HG02885 (cell line): ENCODE measurements around the gene HIGD2A.
"Not testable (repeated sequence)": the region's sequence is repeated elsewhere in the genome, so short reads cannot be mapped to it uniquely, and the experiment has no call there.

Experiments used
- ATAC-seq: cut with Tn5 transposase; IDR thresholded peaks from one replicate; pipeline ENCODE4 v1.9.1; 2021; ENCODE audit warnings: mild to moderate bottlenecking; ENCODE audit not compliant: unreplicated experiment, poor library complexity

The HIGD2A gene

GRCh38 chr5:176394096-176394495, 5.5 kb downstream of the HIGD2A start:
- ATAC-seq = no peak

DNA sequence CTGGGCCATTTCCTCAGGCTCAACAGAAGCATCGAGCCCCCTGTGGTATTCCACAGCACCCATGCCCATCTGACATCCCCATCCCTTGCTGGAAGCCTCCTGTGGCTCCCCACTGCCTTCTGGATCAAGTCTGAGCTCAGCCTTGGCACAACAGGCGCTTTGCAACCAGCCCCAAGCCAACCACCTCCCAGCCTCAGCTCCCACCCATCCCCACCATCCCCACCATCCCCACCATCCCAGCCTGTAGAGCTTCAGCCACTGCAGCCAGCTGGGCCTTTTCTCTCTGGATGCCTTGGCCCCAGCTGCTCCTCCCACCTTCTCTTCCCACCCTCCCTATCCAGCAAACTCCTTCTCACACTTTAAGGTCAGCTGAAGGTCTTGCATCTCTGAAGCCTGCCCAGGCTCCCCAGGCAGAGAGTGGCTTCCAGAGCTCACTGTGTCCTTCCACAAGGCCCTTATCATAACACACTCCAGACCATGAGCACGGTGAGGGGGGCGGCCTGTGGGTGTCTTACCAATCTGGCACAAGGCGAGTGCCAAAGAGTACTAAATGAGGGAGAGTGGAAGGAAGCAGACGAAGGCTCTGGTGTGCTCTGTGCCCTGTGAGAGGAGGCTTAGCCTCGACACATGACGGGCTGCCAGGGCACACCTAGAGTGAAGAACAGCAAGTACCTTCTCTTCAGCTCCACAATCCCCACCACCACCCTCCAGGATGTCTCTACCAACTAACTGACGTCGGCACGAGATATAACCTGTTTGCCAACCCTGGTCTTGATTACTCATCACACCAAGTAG, 6.5 kb downstream of the HIGD2A start:
- no peak for ATAC-seq

DNA sequence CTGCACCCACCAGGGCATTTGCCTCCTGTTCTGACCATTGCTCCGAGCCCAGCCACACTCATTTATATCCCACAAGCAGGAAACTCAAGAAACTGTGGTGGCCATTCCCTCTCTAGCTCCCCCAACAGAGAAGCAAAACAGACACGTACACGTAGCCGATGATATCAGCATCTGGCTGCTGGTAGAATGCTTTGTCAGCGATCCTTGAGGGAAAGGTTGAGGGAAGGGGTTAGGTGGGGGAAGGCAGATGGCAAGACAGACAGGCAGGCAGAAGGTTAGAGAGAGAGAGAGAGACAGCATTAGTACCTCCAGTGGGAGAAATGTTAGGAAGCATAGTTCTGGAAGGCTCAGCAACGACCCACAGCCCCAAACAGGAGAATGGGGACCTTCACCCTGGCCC, 7.8 kb downstream of the HIGD2A start:
- ATAC-seq = no peak

DNA sequence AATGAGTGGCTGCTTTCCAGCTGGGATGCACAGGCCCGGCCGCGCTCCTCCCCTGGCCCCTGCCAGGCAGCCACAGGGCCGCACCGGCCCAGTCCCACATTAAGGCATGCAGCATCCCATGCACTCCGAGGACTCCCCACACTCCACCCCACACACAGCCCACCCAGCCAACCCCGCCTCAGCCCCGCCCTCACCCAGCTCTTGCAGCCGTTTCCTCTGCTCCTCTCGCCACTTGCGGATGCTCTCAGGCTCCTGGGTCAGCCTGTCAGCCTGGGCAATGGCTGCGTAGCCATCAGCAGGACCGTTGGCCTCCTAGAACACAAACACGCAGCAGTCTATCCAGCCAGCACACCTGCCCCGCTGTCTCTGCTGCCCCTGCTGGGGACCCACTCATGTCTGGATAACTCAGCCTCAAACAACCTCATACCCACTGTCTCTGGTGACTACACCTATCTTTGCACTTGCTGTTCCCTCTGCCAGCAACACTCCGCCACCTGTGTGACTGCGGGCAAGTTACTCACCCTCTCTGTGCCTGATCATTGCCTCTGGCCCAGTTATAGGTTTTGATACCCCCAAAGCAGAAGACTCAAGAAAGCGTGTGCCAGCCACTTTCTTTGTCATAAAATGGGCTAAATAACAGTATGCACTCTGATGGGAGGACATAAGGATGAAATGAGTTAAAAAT, 9.3 kb downstream of the HIGD2A start:
- no peak for ATAC-seq

DNA sequence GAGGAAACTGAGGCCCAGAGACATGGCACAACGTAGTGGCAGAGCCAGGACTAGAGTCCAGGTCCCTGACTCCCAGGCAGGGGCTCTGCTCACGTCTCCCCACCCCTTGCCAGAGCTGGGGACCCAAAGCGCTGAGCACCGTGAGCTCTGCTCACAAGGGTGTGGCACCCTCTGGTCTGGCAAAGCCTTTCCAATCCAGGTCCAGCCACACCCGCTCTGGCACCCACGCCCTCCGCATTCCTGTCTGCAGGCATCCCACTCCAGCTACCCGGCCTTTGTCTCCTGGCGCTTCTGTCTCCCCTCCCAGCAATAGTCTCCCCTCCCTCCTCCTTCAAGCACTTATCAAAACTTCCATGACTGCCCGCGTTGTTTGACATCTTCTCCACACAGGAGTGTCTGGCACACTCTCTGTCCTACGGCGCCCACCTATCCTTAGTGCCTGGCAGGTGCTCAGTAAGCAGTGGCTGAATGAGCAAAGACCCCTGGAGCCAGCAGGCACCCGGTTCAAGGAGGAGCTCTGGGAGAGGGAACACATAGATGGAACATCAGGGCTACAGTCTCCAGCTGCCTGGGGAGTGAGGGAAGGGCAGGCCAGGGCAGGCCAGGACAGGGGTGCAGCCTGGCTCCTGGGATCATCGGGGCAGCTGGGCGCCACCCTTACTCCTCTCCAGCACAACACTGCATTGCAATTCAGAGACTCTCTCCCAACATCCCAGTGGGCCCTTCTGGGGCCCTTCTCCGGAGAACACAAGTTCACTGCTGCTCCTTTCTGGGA, 12.0 kb downstream of the HIGD2A start:
- no peak for ATAC-seq

DNA sequence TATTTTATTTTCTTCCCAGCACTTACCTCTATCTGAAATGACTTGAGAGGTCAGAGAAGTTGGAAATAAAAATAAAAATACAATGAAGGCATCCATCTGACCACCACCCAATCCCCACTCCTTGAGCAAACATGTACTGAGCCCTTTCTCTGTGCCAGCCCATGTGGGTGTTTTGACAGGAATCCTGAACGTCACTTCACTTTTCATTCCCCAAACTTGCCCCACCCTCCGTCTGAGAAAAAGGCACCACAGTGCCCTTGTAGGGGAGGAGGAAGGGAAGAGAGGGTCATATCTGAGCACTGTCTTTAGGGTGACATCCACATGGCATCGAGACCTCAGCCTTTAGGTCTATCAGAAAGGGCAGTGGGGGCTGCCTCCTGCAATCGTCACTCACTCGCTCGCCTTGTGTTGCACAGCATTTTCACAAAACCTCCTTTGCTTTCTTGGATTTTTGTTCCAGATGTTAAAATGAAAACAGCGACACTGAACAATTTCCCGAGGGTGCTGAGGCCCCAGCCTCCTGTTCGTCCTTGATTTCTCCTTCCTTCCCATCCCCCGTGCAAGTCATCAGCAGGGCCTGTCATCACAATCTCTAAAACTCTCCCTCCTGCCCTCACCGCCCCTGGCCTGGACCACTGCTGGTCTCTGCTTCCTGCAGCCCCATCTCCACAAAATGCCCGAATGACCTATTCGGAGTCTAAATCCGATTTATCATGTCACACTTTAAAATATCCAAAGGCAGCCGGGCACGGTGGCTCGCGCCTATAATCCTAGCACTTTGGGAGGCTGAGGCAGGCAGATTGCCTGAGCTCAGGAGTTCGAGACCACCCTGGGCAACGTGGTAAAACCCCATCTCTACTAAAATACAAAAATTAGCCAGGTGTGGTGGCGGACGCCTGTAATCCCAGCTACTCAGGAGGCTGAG, 13.0 kb downstream of the HIGD2A start:
- no peak for ATAC-seq

DNA sequence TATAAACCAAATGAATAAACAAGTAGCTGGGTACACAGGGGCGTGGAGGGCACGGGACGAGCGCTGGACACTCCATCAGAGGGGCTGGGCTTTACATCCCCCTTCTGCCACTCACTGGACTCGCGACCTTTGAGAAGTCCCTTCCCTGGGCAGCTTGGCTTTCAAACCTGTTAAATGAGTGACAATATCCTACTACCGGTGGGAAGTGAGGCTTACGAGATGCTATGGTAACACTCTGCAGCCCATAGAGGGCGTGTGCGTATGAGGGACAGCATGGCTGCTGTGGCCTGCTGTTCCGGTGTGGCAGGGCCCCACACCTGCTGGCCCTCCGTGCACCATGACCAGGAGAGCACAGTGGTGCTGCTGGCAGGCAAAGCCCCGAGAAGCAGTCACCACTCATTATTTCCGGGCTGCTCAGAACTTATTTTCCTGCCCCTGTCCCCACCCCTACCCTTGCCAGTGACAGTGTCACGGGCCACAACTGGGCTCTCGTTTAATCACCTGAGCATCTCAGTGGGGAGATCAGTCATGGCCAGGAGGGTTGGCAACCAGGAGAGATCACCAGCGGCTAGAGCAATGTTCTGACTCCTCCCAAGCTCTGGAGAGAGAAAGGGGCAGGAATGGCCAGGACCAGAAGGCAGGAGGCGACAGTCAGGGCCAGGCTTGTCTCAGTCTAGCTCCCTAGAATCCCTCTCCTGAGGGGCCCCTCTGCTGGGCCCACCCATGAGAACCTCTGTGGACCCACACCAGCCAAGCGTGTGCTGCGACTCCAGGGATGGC, 17.3 kb downstream of the HIGD2A start:
- ATAC-seq = no peak

DNA sequence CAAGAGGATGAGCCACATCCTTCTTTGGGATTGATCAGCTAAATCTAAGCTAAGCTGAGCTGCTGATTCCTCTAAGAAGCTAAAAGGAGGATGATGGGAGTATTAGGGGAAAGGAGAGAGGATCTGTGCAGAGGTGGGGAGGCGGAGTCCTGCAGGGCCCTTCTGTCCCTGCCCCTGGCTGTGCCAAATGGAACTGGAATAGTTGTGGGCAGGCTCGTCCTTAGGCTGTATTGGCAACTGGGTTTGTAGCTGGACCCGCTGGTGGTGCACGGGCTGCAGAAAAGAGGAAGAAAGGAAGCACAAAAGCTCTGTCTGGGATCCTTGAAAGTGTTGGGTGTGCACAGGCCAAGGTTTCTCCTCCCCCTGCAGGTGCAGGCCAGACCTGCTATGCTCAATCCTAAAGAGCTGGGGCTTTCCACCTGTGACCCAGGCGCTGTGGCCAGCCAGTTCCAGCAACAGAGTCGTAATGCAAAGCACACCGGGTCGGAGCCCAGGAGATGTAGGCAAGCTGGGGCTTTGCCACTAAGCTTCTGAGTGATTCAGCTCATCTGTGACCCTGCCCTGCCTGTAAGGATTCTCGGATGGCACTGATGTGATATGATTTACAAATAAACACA, 18.0 kb downstream of the HIGD2A start:
- no peak for ATAC-seq

DNA sequence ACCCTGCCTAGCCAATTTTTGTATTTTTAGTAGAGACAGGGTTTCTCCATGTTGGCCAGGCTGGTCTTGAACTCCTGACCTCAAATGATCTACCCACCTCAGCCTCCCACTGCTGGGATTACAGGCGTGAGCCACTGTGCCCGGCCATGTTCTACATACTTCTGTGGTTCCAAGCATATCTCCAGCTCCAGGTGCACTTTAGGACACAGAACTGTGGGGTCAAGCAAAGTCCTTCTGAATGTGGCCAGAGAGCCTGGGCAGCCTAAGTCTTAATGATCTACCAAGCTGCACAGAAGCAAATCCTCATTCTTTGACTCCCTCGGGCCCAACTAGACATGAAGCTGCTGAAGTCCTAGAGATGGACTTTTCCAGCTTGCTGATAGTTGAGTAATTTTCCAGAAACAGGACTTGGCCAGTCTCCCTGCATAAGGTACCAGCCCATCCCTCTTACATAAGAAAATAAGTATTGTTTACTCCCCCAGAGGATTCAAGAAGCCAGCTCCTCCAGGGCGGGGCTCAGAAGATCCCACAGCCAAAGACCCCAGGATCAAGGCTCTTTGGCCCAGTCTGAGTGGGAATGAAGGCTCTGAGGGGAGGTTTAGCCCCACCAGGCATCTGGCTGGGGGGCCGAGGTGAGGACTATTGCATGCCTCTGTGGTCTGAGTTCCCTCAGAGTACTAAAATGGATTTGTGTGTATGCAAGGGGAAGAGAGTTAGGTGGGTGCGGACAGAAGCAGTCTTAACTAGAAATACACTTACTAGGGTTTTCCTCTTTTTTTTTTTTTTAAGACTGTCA, 19.1 kb downstream of the HIGD2A start:
- no peak for ATAC-seq

GRCh38 chr5:176408252-176408573, 19.7 kb downstream of the HIGD2A start:
- ATAC-seq = not testable (repeated sequence)

DNA sequence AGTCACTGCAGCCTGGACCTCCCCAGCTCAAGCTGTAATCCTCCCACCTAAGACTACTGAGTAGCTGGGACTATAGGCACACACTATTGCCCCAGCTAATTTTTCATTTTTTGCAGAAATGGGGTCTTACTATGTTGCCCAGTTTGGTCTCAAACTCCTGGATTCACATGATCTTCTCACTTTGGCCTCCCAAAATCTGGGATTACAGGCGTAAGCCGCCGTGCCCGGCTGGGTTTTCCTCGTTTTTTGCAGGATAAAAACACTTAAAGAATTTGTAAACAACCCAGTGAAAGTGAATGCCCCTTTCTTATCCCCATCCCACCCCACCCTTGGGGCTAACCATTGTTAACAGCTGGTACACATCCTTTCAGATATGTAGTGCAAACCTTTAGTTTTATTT, 20.0 kb downstream of the HIGD2A start:
- no peak for ATAC-seq

- ATAC-seq = no peak
Measured at GRCh38 chr5:176409765-176410164, 21.2 kb downstream of the HIGD2A start.

GRCh38 chr5:176410486-176411180, 22.1 kb downstream of the HIGD2A start:
- ATAC-seq = no peak

DNA sequence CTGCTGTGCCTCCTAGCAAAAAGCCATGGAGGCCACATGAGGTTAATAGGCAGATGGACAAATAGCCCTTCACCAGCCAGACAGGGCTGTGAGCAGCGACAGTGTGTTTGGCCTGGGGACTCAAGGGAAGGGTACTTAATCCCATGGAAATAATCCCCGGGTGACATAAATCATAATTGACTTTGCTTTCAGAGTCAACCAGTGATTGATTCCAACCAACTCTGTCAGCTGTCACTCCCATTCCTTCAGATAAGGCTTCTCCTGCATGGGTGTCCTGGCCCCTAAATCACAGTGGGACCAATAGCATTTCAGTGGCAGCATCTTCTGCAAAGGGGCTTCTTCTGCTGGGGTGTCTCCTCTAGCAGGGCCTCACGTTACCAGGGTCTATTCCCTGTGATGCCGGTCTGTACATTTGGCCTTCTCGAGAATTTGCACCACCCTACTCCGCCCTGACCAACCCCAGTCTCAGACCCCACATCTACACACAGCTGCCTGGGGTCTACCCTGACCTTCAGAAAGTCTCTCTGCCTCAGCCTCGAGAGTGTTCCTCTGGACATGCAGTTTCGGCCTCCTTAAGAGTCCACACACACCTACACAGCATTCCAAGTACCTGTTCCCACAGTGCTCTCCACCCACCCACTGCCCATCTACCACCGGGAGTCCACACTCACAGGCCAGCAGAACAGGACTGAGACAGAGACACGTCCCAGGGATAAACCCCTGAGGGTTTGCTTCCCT, 24.1 kb downstream of the HIGD2A start:
- no peak for ATAC-seq

- no peak for ATAC-seq
Measured at GRCh38 chr5:176413255-176413565, 24.7 kb downstream of the HIGD2A start.

DNA sequence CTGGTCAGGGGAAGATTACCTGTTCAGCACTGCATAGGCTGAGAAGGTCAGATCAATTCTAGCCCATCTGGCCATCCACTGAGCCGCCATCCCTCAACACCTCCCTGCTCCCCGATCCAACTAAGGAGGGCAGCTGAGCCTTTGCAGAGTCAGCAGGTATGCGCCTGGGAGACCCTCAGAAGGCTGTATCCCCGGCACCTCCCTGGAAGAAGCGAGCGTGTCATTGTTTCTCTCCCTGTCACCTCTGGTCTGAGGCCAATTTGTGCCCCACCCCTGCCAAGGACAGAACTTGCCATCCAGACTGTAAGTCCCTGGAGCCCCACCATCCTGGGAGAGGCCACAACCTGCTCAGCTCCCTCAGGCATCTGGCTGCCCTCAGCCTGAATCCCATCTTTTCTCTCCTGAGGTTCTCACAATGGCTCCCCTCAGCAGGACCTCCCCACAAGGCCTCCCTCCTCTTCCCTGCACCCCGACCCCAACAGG, 25.2 kb downstream of the HIGD2A start:
- ATAC-seq = no peak

GRCh38 chr5:176414704-176415103, 26.2 kb downstream of the HIGD2A start:
- ATAC-seq = no peak
